Adrenal gland (tissue), 12 donors: Measurements from ENCODE around the gene RNU6-7. TPM values are rescaled to one million over a fixed set of nuclear protein-coding genes. Genes with fewer than 3 reads are reported as not detected.

Experiments used
- DNase-seq, 7 donors: peaks; one replicate each; pipeline ENCODE4 v3.0.0-alpha.2; 2019 to 2020
- H3K27ac ChIP-seq, 5 donors: fragments of 200-600 bp; sonication (generic) in 4 of 5; 1 replicate in 3 of 5; 2 replicates in 2 of 5; pipeline versions ENCODE4 v1.5.1 to v1.8.0; 2016 to 2020; ENCODE audit warnings: mild to moderate bottlenecking in 1 of 5
- H3K27me3 ChIP-seq: fragments of 200-600 bp; 2 replicates; pipeline ENCODE4 v1.8.0; 2021
- H3K36me3 ChIP-seq, 2 donors: fragments of 200-600 bp; replicated peaks in 1 of 2; 1 replicate in 1 of 2; 2 replicates in 1 of 2; pipeline versions ENCODE4 v1.5.1 to v1.8.0; 2018 to 2022
- H3K4me1 ChIP-seq, 2 donors: fragments of 200-600 bp; replicated peaks in 1 of 2; 1 replicate in 1 of 2; 2 replicates in 1 of 2; pipeline versions ENCODE4 v1.5.1 to v1.8.0; 2018 to 2021
- H3K4me3 ChIP-seq, 4 donors: fragments of 200-600 bp; sonication (generic) in 3 of 4; one replicate each; pipeline ENCODE4 v1.5.1; 2016 to 2018
- H3K9me3 ChIP-seq, 3 donors: fragments of 200-600 bp; sonication (generic) in 1 of 3; replicated peaks in 1 of 3; 1 replicate in 2 of 3; 2 replicates in 1 of 3; pipeline versions ENCODE4 v1.5.1 to v1.8.0; 2016 to 2021
- CTCF ChIP-seq, 6 experiments: fragments of 450-650 bp in 4 of 6; fragments of 200-600 bp in 2 of 6; sonication (generic) in 1 of 6; IDR thresholded peaks; 1 replicate in 5 of 6; 2 replicates in 1 of 6; pipeline versions ENCODE4 v1.5.1 to v1.8.0; 2016 to 2021; ENCODE audit warnings: antibody characterized with exemption in 6 of 6, mild to moderate bottlenecking in 2 of 6, moderate library complexity in 1 of 6
- POLR2A ChIP-seq, 2 donors: fragments of 450-650 bp; IDR thresholded peaks; one replicate each; pipeline ENCODE4 v1.6.1; 2017; ENCODE audit warnings: antibody characterized with exemption in 2 of 2, mild to moderate bottlenecking in 2 of 2, moderate library complexity in 1 of 2
- WGBS, 4 donors: extraction: QIAGEN DNeasy Blood & Tissue Kit in 2 of 4; methylation state at CpG; one replicate each; pipeline versions ENCODE4 v1.1.5 to v1.1.7; 2013 to 2017; 5-methylcytosine and 5-hydroxymethylcytosine counted together
- intact Hi-C, 2 donors: fragments of 100-400 bp; cut with DNase I; formaldehyde crosslinking; loops; one replicate each; pipeline versions ENCODE4 v1.14.1 to v1.15.0; 2022 to 2023
- polyA plus RNA-seq, 3 donors: library from polyadenylated mRNA; stranded (reverse); fragments of 200-250 nt in 2 of 3; fragments of 350-450 nt in 1 of 3; fragmentation: Illumina TruSeq in 1 of 3; extraction: RNeasy Lipid Tissue Mini Kit (QIAGEN cat#74804) in 1 of 3; gene quantifications; one replicate each; pipeline ENCODE4 v1.2.3, GENCODE V29; 2013 to 2014
- total RNA-seq, 9 donors: library from RNA; depleted of rRNA in 4 of 9; stranded (reverse); fragments of >200 nt in 4 of 9; fragments of 120-200 nt in 1 of 9; fragmentation: NEBNext Ultra II Directional in 1 of 9; extraction: Animal tissue kit (Norgen Biotek cat#: 25700) in 1 of 9; gene quantifications; one replicate each; pipeline versions ENCODE4 v1.1.0 to v1.2.4, GENCODE V29; 2013 to 2023
- donor health status: healthy with polysubstance abuse.
- donor health status: Bipolar disorder and iron deficiency.
- donor health status: DM: yes; HTN: yes; CAD: no.
- donor health status: DM: no; HTN: no; CAD: no.
- donor health status: DM: no; HTN: no; CAD: no.
- donor health status: DM: yes; HTN: yes; CAD: no.

RNU6-7 gene
- total and polyA plus RNA-seq, 12 donors = not detected

GRCh38 chr14:32203928-32204357, 2.1 kb downstream of the RNU6-7 start:
- intact Hi-C loops = loop anchor here (2.0 to 10.0 kb wide), 3 partner anchors 51 to 127 kb away; partner anchors contain the start of gene ARHGAP5 (in 2 of the 2)
- DNase-seq = peak; percentile 13 to 60 (median 26)
- no peaks in the 10 kb centered on the region for H3K36me3 ChIP-seq
- peak overlapping the region; percentile 3 to 64 (median 28) for H3K4me3 ChIP-seq
- H3K4me1 ChIP-seq = peaks cover 0 to 23% of the 10 kb centered on the region in 2 donors
- TF ChIP-seq POLR2A (IDR thresholded peaks at IDR 0.05) = no peak
- no peak for TF ChIP-seq CTCF (IDR thresholded peaks at IDR 0.05)
- 2 to 4% (median 2%) methylated on average over 14 of the region's 14 CpGs for WGBS, 4 donors
- H3K9me3 ChIP-seq = no peaks in the 10 kb centered on the region
- no peaks in the 10 kb centered on the region for H3K27me3 ChIP-seq
- H3K27ac ChIP-seq = peak overlapping the region in 4 of 5 donors; percentile 85 to 95 (median 91)

- Histone ChIP-seq H3K9me3 (no peaks in the 10 kb centered on the region), H3K4me3 (no peak overlapping the region), H3K36me3 (no peaks in the 10 kb centered on the region), H3K27ac (no peak overlapping the region), H3K4me1 (peaks cover 0 to 21% of the 10 kb centered on the region in 2 donors), H3K27me3 (no peaks in the 10 kb centered on the region)
- intact Hi-C loops = loop anchor here in 1 of 2 donors (10.0 kb wide), 1 partner anchor 49 kb away; no protein-coding TSS in a partner anchor
- DNase-seq = no peak
- TF ChIP-seq POLR2A (IDR thresholded peaks at IDR 0.05) (no peak), CTCF (IDR thresholded peaks at IDR 0.05) (no peak)
- WGBS, 4 donors = 83 to 98% (median 89%) methylated on average over 3 of the region's 3 CpGs
Measured at GRCh38 chr14:32205554-32205953, 3.7 kb downstream of the RNU6-7 start.

GRCh38 chr14:32205984-32206383, 4.1 kb downstream of the RNU6-7 start:
- no peak overlapping the region for H3K4me3 ChIP-seq
- no peaks in the 10 kb centered on the region for H3K27me3 ChIP-seq
- H3K4me1 ChIP-seq = peaks cover 0 to 19% of the 10 kb centered on the region in 2 donors
- intact Hi-C loops = loop anchor here in 1 of 2 donors (10.0 kb wide), 1 partner anchor 49 kb away; no protein-coding TSS in a partner anchor
- DNase-seq = no peak
- no peak overlapping the region for H3K27ac ChIP-seq
- TF ChIP-seq CTCF (IDR thresholded peaks at IDR 0.05) (no peak), POLR2A (IDR thresholded peaks at IDR 0.05) (no peak)
- WGBS, 4 donors = 67 to 82% (median 72%) methylated on average over 4 of the region's 4 CpGs
- H3K36me3 ChIP-seq = no peaks in the 10 kb centered on the region
- no peaks in the 10 kb centered on the region for H3K9me3 ChIP-seq

- no peak for DNase-seq
- Histone ChIP-seq H3K4me1 (peaks cover 0 to 19% of the 10 kb centered on the region in 2 donors), H3K4me3 (no peak overlapping the region), H3K36me3 (no peaks in the 10 kb centered on the region), H3K9me3 (no peaks in the 10 kb centered on the region), H3K27ac (no peak overlapping the region), H3K27me3 (no peaks in the 10 kb centered on the region)
- intact Hi-C loops = loop anchor here in 1 of 2 donors (10.0 kb wide), 1 partner anchor 48 kb away; no protein-coding TSS in a partner anchor
- TF ChIP-seq POLR2A (IDR thresholded peaks at IDR 0.05) (no peak), CTCF (IDR thresholded peaks at IDR 0.05) (no peak)
- WGBS, 4 donors = 75 to 88% (median 81%) methylated on average over 2 of the region's 2 CpGs
Measured at GRCh38 chr14:32206552-32206951, 4.7 kb downstream of the RNU6-7 start.
